ENCODE measurements around the gene FBRSL1.

DNA sequence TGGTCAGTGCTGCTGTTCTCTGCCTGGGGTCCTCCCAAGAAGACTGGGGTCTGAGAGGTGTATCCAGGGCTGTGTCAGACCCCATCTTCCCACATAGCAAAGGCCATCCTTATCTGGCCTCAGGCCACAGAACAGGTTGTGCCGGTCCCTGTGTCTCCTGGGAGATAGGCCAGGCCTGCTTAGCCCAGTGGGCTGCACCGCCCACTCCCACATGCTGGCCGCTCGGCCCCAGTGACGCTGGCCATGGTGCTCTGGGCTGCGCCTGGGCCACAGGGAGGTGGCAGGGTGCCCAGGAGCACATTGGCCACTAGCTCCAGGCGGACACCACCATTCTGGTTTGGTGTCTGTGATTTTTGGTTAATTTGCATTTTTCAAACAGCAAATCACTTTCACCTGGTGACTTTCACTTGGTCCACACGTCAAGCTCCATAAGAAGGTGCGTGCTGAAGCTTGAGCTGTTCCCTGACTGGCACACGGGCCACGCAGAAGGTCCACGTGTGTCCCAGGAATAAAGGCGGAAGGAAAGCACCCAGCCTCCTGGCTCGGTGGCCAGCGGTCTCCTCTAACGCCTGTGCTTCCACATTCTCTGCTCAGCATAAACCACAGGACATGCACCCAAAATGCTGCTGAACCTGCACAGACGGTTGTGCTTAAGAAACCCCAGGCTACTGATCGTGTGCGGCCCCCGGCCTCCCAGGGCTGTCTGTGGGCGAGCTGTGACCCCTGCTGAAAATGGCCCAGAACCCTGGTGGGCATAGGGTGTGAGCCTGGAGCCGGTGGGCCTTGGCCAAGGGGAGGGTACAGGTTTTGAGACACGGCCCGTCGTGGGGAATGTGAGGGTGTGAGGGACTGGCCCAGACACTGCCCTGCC is 4.6 kb downstream of the FBRSL1 start:
- TF ChIP-seq CTCF (IDR thresholded peaks at IDR 0.05) (no peak), EZH2 (IDR thresholded peaks at IDR 0.05; ENCODE audit: borderline replicate concordance, insufficient read depth, low read depth, low read length, poor library complexity, severe bottlenecking) (no peak)
